A549 (cell line): Measurements from ENCODE around the gene DMGDH. TPM values are rescaled to one million over a fixed set of nuclear protein-coding genes. Genes with fewer than 3 reads are reported as not detected.

Experiments
- ATAC-seq, 2 experiments: fragments of 200-7000 bp in 1 of 2; fragments of >200 bp in 1 of 2; cut with Nextera tagmentation in 1 of 2; cut with Tn5 transposase in 1 of 2; 3 replicates each; pipeline versions ENCODE4 v1.8.0 to v1.9.1; 2018 to 2020; ENCODE audit warnings: mild to moderate bottlenecking in 1 of 2, moderate library complexity in 1 of 2
- CTCF ChIA-PET: fragments of 300-600 bp; sonication (Branson Sonifier 250); formaldehyde crosslinking; extraction: SDS; loops from one replicate; lab custom pipeline; 2021; ENCODE audit warnings: antibody characterized with exemption, inconsistent platforms; lab: Yijun Ruan, JAX
- POLR2A ChIA-PET: fragments of 350-600 bp; formaldehyde crosslinking; extraction: SDS; loops from one replicate; lab custom pipeline; 2021; ENCODE audit warnings: antibody characterized with exemption, inconsistent platforms; lab: Yijun Ruan, JAX
- DNase-seq, 2 experiments: peaks; one replicate each; pipeline versions ENCODE4 v3.0.0 to v3.0.0-alpha.2; 2011 to 2016; ENCODE audit warnings: low read depth in 1 of 2, low spot score in 1 of 2
- FAIRE-seq: peaks from 2 replicates; lab custom pipeline; 2011; peaks lifted over from hg19 to GRCh38; lab: Jason Lieb, UNC
- H3K27ac ChIP-seq, 2 experiments: fragments of >200 bp; sonication (Bioruptor Twin); formaldehyde crosslinking; 3 replicates each; pipeline ENCODE4 v1.5.1; 2016 to 2017
- H3K4me1 ChIP-seq: fragments of >200 bp; sonication (Bioruptor Twin); formaldehyde crosslinking; 3 replicates; pipeline ENCODE4 v1.6.1; 2016
- H3K4me2 ChIP-seq: fragments of >200 bp; sonication (Bioruptor Twin); formaldehyde crosslinking; 3 replicates; pipeline ENCODE4 v1.6.1; 2016
- H3K4me3 ChIP-seq: fragments of >200 bp; sonication (Bioruptor Twin); formaldehyde crosslinking; 3 replicates; pipeline ENCODE4 v1.5.1; 2016
- H3K9me3 ChIP-seq: fragments of >200 bp; sonication (Bioruptor Twin); formaldehyde crosslinking; 3 replicates; pipeline ENCODE4 v1.6.1; 2016
- BHLHE40 ChIP-seq: IDR thresholded peaks from 2 replicates; pipeline ENCODE4 v1.6.1; 2012; ENCODE audit warnings: low read depth, low read length, inconsistent platforms
- CBX2 ChIP-seq: fragments of 200-600 bp; sonication (generic); IDR thresholded peaks from 2 replicates; pipeline ENCODE4 v1.6.1; 2016; ENCODE audit warnings: low read depth, mild to moderate bottlenecking, borderline replicate concordance
- CBX8 ChIP-seq: fragments of 200-600 bp; sonication (generic); IDR thresholded peaks from 2 replicates; pipeline ENCODE4 v1.6.1; 2016
- CHD2 ChIP-seq: fragments of 150-350 bp; IDR thresholded peaks from 2 replicates; pipeline ENCODE4 v1.6.1; 2014; ENCODE audit warnings: low read length; ENCODE audit not compliant: partially characterized antibody
- EHF ChIP-seq: fragments of 250-450 bp; sonication (Bioruptor Pico); IDR thresholded peaks from 2 replicates; pipeline ENCODE4 v1.5.0; 2020; ENCODE audit warnings: mild to moderate bottlenecking
- EP300 ChIP-seq, 2 experiments: fragments of >200 bp; sonication (Bioruptor Twin); formaldehyde crosslinking; IDR thresholded peaks; 2 replicates in 1 of 2; 3 replicates in 1 of 2; pipeline ENCODE4 v1.6.1; 2016 to 2017
- GATA3 ChIP-seq: IDR thresholded peaks from 2 replicates; pipeline ENCODE4 v1.6.1; 2012; ENCODE audit warnings: borderline replicate concordance
- HEYL ChIP-seq: fragments of 250-450 bp; sonication (Bioruptor Pico); IDR thresholded peaks from 2 replicates; pipeline ENCODE4 v1.8.0; 2021; ENCODE audit warnings: mild to moderate bottlenecking, moderate library complexity
- HOXB13 ChIP-seq: fragments of 250-450 bp; sonication (Bioruptor Pico); IDR thresholded peaks from 2 replicates; pipeline ENCODE4 v1.5.0; 2020; ENCODE audit warnings: low read depth, mild to moderate bottlenecking, moderate library complexity
- KDM5A ChIP-seq: fragments of 200-600 bp; sonication (generic); IDR thresholded peaks from 2 replicates; pipeline ENCODE4 v1.6.1; 2016; ENCODE audit warnings: antibody characterized with exemption, mild to moderate bottlenecking
- MYC ChIP-seq: IDR thresholded peaks from 2 replicates; pipeline ENCODE4 v1.6.1; 2012; ENCODE audit warnings: mild to moderate bottlenecking, inconsistent platforms, low read length, improper control_type of control experiment, borderline replicate concordance
- NPAS2 ChIP-seq: fragments of 250-450 bp; sonication (Bioruptor Pico); IDR thresholded peaks from 2 replicates; pipeline ENCODE4 v1.8.0; 2022; ENCODE audit warnings: mild to moderate bottlenecking, moderate library complexity, borderline replicate concordance
- PHF8 ChIP-seq: fragments of 200-600 bp; sonication (generic); IDR thresholded peaks from 2 replicates; pipeline ENCODE4 v1.6.1; 2016; ENCODE audit warnings: low read depth, mild to moderate bottlenecking, antibody characterized with exemption, moderate library complexity, borderline replicate concordance
- POLR2A ChIP-seq: IDR thresholded peaks from 2 replicates; pipeline ENCODE4 v1.6.1; 2012; ENCODE audit warnings: mild to moderate bottlenecking, low read length
- POLR2AphosphoS2 ChIP-seq: conservative IDR thresholded peaks from 2 replicates; pipeline ENCODE4 v1.6.1; 2012; ENCODE audit warnings: low read length, improper control_type of control experiment, inconsistent platforms
- RAD21 ChIP-seq, 2 experiments: fragments of >200 bp in 1 of 2; sonication (Bioruptor Twin) in 1 of 2; formaldehyde crosslinking in 1 of 2; IDR thresholded peaks in 1 of 2; conservative IDR thresholded peaks in 1 of 2; 2 replicates in 1 of 2; 3 replicates in 1 of 2; pipeline ENCODE4 v1.6.1; 2012 to 2018; ENCODE audit warnings: inconsistent platforms in 1 of 2
- RARB ChIP-seq: fragments of 250-450 bp; sonication (Bioruptor Pico); IDR thresholded peaks from 2 replicates; pipeline ENCODE4 v1.8.0; 2021; ENCODE audit warnings: mild to moderate bottlenecking, moderate library complexity
- RNF2 ChIP-seq: fragments of 200-600 bp; sonication (generic); IDR thresholded peaks from 2 replicates; pipeline ENCODE4 v1.6.1; 2016; ENCODE audit warnings: low read depth, mild to moderate bottlenecking, antibody characterized with exemption, moderate library complexity, borderline replicate concordance
- ZSCAN20 ChIP-seq: fragments of 250-450 bp; sonication (Bioruptor Pico); IDR thresholded peaks from 2 replicates; pipeline ENCODE4 v1.8.0; 2022; ENCODE audit warnings: mild to moderate bottlenecking, moderate library complexity
- WGBS: methylation state at CpG from one replicate; pipeline ENCODE4 v1.1.6; 2017; ENCODE audit errors: missing lambda C conversion rate; 5-methylcytosine and 5-hydroxymethylcytosine counted together
- polyA plus RNA-seq, 4 experiments: library from polyadenylated mRNA; depleted of rRNA in 3 of 4; stranded (reverse); fragments of >200 nt; fragmentation: RNase III in 1 of 4; extraction: RNeasy Plus Mini Kit Qiagen cat#74134 plus additional on column Dnase treatment in 1 of 4; gene quantifications; 2 replicates in 3 of 4; 3 replicates in 1 of 4; pipeline ENCODE4 v1.2.3, GENCODE V29; 2011 to 2017
- TF ChIP-seq, protein P1 (sequence below): IDR thresholded peaks from 2 replicates; pipeline ENCODE4 v1.6.1; 2012; ENCODE audit warnings: low read depth, borderline replicate concordance
- TF ChIP-seq, protein P2 (sequence below): IDR thresholded peaks from 2 replicates; pipeline ENCODE4 v1.6.1; 2012
- TF ChIP-seq, protein P3 (sequence below): fragments of 450-650 bp; IDR thresholded peaks from 2 replicates; pipeline ENCODE4 v1.6.1; 2014; ENCODE audit warnings: antibody characterized with exemption
- TF ChIP-seq, protein P4 (sequence below): IDR thresholded peaks from 2 replicates; pipeline ENCODE4 v1.6.1; 2012
- TF ChIP-seq, protein P5 (sequence below): fragments of 200-600 bp; sonication (generic); IDR thresholded peaks from 2 replicates; pipeline ENCODE4 v1.6.1; 2016; ENCODE audit warnings: antibody characterized with exemption, mild to moderate bottlenecking, moderate library complexity
- TF ChIP-seq, protein P6 (sequence below): fragments of 250-450 bp; sonication (Bioruptor Pico); IDR thresholded peaks from 2 replicates; pipeline ENCODE4 v1.5.0; 2021; ENCODE audit warnings: mild to moderate bottlenecking, moderate library complexity, borderline replicate concordance

Gene DMGDH
- polyA plus RNA-seq, 2 of the 4 experiments (the other 2 are of a cell fraction): 2.2 TPM; not detected in 1

DNA sequence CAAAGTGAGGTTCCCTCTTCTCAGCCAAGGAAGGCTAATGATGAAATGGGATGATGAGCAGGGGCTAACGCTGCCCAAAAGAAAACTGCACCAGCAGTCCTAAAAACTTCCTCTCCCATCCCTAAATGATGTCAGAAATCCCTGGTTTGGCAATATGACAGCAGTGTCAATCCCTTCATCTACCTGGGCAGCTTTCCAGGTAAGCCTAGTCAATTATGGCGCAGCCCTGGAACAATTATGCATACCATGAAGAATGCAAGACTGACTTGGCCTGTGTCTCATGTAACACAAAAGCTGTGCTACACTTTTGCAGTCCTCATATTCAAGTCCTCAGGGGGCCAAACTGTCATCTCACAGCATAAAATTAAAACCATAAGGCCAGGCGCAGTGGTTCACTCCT is 7.0 kb downstream of the DMGDH start:
- WGBS: 68% methylated on average over 3 of the region's 3 CpGs
- DNase-seq (no peak), FAIRE-seq (no peak), ATAC-seq (no peak)
- H3K9me3 ChIP-seq: no peaks in the 10 kb centered on the region
- no peak overlapping the region for H3K4me3 ChIP-seq
- POLR2A ChIA-PET: no interaction called here
- CTCF ChIA-PET: interaction anchor here (1.4 kb wide), 1 partner anchor 19 kb away, joined by 3 read pairs; no protein-coding TSS in a partner anchor
- no peak overlapping the region for H3K4me2 ChIP-seq
- no peak overlapping the region for H3K27ac ChIP-seq
- H3K4me1 ChIP-seq: no peaks in the 10 kb centered on the region
- TF ChIP-seq POLR2A (no peak), CBX8 (no peak), BHLHE40 (no peak), HOXB13 (CRISPR knock-in tag) (no peak), ZSCAN20 (CRISPR knock-in tag) (no peak), MYC (no peak), RAD21 (conservative IDR thresholded peaks at IDR 0.05 in 1 of 2, IDR thresholded peaks at IDR 0.05 in 1 of 2) (no peak), PHF8 (no peak)
- TF ChIP-seq, protein P1, sequence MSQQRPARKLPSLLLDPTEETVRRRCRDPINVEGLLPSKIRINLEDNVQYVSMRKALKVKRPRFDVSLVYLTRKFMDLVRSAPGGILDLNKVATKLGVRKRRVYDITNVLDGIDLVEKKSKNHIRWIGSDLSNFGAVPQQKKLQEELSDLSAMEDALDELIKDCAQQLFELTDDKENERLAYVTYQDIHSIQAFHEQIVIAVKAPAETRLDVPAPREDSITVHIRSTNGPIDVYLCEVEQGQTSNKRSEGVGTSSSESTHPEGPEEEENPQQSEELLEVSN: no peak
- TF ChIP-seq, protein P2, sequence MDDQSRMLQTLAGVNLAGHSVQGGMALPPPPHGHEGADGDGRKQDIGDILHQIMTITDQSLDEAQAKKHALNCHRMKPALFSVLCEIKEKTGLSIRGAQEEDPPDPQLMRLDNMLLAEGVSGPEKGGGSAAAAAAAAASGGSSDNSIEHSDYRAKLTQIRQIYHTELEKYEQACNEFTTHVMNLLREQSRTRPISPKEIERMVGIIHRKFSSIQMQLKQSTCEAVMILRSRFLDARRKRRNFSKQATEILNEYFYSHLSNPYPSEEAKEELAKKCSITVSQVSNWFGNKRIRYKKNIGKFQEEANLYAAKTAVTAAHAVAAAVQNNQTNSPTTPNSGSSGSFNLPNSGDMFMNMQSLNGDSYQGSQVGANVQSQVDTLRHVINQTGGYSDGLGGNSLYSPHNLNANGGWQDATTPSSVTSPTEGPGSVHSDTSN: no peak
- TF ChIP-seq, protein P3, sequence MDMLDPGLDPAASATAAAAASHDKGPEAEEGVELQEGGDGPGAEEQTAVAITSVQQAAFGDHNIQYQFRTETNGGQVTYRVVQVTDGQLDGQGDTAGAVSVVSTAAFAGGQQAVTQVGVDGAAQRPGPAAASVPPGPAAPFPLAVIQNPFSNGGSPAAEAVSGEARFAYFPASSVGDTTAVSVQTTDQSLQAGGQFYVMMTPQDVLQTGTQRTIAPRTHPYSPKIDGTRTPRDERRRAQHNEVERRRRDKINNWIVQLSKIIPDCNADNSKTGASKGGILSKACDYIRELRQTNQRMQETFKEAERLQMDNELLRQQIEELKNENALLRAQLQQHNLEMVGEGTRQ: no peak

DNA sequence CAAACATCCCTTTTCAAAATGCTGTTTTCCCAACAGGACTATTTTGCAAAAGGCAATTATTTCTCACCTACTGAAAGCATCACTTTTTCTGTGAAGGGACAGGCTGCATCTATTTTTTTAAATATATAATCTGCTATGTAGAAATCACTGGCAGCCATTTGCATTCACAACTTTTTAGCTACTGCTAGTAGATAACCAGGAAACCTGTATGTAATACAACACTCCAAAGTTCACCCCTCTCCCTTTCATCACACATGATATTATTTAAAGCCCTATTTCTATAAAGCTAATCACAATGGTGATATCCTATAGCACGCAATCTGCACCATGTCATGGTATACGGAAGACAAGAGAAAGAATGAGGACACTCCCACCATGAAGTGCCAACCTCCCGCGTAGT is 9.8 kb downstream of the DMGDH start:
- POLR2A ChIA-PET: no interaction called here

DNA sequence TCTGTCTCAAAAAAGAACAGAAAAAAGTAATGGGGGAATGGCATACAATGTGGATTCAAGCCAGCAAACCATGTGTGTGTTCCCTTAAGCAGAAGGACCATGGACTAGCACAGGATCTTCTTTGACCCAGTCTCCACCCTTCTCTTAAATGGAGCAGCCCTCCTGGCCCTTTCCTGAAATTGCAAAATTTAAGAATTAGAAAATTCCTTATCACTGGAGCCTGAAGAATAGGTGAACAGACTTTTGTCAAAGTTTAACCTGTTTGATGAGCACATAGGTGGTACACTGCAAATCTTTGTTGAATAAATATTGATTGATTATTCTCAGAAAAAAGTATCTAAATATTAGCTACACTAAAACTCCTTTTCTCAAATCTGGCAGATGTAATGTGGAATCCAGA is 12.6 kb downstream of the DMGDH start:
- ChIA-PET POLR2A (no interaction called here), CTCF (interaction anchor here (1.1 to 1.6 kb wide), 3 partner anchors 32 to 76 kb away, joined by 3 to 4 read pairs (median 3); no protein-coding TSS in a partner anchor)
- H3K27ac ChIP-seq: no peak overlapping the region
- no peaks in the 10 kb centered on the region for H3K4me1 ChIP-seq
- FAIRE-seq: no peak
- peaks cover 4% of the 10 kb centered on the region; the same call in 1 of the 3 replicates for H3K9me3 ChIP-seq
- no peak overlapping the region for H3K4me3 ChIP-seq
- H3K4me2 ChIP-seq: no peak overlapping the region
- no peak for ATAC-seq
- no peak for DNase-seq
- TF ChIP-seq GATA3: no peak
- TF ChIP-seq, protein P4, sequence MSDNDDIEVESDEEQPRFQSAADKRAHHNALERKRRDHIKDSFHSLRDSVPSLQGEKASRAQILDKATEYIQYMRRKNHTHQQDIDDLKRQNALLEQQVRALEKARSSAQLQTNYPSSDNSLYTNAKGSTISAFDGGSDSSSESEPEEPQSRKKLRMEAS: no peak
- TF ChIP-seq RNF2: no peak
- TF ChIP-seq, protein P5, sequence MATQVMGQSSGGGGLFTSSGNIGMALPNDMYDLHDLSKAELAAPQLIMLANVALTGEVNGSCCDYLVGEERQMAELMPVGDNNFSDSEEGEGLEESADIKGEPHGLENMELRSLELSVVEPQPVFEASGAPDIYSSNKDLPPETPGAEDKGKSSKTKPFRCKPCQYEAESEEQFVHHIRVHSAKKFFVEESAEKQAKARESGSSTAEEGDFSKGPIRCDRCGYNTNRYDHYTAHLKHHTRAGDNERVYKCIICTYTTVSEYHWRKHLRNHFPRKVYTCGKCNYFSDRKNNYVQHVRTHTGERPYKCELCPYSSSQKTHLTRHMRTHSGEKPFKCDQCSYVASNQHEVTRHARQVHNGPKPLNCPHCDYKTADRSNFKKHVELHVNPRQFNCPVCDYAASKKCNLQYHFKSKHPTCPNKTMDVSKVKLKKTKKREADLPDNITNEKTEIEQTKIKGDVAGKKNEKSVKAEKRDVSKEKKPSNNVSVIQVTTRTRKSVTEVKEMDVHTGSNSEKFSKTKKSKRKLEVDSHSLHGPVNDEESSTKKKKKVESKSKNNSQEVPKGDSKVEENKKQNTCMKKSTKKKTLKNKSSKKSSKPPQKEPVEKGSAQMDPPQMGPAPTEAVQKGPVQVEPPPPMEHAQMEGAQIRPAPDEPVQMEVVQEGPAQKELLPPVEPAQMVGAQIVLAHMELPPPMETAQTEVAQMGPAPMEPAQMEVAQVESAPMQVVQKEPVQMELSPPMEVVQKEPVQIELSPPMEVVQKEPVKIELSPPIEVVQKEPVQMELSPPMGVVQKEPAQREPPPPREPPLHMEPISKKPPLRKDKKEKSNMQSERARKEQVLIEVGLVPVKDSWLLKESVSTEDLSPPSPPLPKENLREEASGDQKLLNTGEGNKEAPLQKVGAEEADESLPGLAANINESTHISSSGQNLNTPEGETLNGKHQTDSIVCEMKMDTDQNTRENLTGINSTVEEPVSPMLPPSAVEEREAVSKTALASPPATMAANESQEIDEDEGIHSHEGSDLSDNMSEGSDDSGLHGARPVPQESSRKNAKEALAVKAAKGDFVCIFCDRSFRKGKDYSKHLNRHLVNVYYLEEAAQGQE: no peak
- no peak for TF ChIP-seq CBX2
- no peak for TF ChIP-seq EHF
- TF ChIP-seq RARB: no peak
- TF ChIP-seq KDM5A: no peak
- TF ChIP-seq, protein P6, sequence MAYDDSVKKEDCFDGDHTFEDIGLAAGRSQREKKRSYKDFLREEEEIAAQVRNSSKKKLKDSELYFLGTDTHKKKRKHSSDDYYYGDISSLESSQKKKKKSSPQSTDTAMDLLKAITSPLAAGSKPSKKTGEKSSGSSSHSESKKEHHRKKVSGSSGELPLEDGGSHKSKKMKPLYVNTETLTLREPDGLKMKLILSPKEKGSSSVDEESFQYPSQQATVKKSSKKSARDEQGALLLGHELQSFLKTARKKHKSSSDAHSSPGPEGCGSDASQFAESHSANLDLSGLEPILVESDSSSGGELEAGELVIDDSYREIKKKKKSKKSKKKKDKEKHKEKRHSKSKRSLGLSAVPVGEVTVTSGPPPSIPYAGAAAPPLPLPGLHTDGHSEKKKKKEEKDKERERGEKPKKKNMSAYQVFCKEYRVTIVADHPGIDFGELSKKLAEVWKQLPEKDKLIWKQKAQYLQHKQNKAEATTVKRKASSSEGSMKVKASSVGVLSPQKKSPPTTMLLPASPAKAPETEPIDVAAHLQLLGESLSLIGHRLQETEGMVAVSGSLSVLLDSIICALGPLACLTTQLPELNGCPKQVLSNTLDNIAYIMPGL (CRISPR knock-in tag): no peak
- no peak for TF ChIP-seq HEYL (CRISPR knock-in tag)
- no peak for TF ChIP-seq POLR2AphosphoS2
- TF ChIP-seq ZSCAN20 (CRISPR knock-in tag): no peak
- no peak for TF ChIP-seq PHF8
- TF ChIP-seq NPAS2 (CRISPR knock-in tag): no peak

More for the DNA sequence above, 9.8 kb downstream of the DMGDH start:
- Histone ChIP-seq H3K9me3 (no peaks in the 10 kb centered on the region), H3K4me1 (no peaks in the 10 kb centered on the region), H3K4me3 (no peak overlapping the region), H3K4me2 (no peak overlapping the region), H3K27ac (no peak overlapping the region)
- TF ChIP-seq HEYL (CRISPR knock-in tag) (no peak), KDM5A (no peak), CHD2 (no peak), EP300 (IDR thresholded peaks at IDR 0.05) (no peak), POLR2AphosphoS2 (no peak), CBX8 (no peak)
- TF ChIP-seq, protein P1: no peak
- CTCF ChIA-PET: interaction anchor here (0.6 to 1.7 kb wide), 4 partner anchors 13 to 99 kb away, joined by 3 to 9 read pairs (median 4); no protein-coding TSS in a partner anchor
- FAIRE-seq (no peak), ATAC-seq (no peak), DNase-seq (no peak)
- WGBS: 92% methylated on average over 4 of the region's 4 CpGs
